ENCODE data around the gene RB1.

RB1 gene

DNA sequence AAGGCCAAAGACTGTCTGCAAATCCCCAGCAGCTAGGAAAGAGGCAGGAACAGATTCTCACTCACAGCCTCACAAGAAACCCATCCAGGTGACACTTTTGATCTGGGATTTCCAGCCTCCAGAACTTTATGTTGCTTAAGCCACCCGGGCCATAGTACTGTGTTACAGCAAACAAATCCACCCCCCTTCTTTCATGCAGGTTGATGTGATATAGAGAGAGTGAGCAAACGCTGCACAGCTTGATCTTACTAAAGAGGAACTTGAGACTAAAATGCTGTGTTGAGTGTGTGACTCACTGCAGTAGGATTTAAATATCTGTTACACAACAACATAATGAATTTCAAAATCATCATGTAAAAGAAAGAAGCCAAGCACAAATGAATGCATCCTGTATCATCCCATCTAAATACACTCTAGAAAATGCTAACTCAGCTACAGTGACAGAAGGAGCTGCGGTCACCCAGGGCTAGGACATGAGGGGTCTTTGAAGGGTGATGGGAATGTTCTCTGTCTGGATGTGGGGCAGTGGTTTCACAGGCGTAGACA, 197.2 kb downstream of the RB1 start:
- DNase-seq = no peak

DNA sequence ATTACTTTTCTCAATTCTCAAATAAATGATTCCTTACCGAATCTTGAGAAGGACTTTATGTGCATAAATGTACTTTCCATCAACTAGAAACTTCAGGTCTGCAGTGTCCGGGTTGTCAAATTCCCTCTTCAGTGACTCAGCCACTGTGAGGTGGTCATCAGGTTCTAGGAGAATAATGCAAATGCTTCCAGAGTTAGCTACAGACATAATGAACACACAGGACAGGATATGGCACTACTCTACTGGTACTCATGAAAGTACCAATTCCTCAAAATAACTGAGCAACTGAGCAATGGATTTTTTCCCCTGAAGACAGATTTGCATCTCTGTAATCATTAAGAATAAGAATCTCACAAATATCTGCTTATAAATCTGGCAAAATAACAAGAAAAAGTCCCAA, 198.2 kb downstream of the RB1 start:
- no peak for DNase-seq

DNA sequence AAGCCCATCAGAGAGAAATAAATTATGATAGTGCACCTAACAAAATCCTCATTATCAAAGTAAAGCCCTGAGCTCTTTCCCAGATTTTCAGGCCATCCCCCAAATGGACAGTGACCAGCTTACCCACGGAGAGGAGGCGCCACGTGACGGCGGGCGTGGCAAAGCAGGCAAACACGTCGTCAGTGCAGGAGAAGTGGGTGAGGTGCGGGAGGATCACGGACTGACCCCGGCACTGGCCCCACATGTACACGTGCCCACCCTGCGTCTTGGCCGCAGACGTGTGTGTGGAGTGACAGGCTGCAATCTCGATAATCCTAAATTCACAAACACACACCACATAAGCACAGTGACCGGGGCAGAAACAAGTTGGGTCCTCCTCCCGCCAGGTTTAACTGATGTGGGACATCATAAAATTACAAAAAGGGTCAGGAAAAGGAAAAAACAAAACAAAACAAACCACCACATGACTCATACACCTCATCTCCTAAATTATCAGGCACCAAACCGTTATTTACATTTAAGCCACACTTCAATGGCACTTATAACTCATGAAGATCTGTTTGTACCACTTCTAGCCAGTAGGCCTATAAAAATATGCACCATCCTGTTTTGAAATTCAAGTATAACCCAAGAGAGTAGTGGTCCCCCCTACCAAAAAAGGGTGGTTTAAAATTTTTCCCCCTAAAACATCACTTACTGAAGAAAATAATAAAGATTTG, 199.2 kb downstream of the RB1 start:
- DNase-seq = no peak

DNA sequence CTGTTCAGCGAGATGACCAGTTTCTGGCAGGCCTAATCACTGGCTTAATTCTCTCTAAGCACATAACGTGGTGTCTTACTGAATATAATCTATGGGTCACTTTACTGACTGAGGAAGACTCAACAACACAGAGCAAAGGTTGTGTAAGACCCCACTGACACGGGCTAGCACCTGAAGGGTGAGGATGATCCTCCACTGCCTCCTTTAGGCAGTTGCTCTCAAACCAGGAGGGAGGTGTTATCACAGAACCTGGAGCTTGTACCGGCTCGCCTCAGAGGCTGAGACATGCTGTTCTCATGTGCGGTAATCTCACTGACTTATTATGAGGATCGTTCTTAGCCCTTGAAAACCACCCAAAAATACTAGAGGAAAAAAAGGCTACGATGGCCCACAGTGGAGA, 201.1 kb downstream of the RB1 start:
- no peak for DNase-seq

DNA sequence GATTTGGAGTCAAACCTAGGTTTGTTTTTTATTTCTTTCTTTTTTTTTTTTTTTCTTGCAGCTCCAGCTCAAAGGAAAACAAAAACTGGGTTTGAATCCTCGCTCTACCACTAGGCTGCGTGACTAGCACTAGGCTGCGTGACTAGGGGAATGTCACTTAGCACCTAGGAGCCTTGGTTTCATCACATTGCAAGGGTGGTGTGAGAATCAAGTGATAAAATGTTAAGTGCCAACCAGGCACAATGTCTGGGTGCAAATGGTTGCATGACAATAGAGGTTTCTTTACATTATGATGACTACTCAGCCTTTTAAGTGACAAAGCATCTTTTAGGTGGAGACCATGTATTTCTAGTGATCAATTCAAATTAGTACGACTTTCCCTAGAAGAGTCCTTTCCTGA, 201.5 kb downstream of the RB1 start:
- no peak for DNase-seq

DNA sequence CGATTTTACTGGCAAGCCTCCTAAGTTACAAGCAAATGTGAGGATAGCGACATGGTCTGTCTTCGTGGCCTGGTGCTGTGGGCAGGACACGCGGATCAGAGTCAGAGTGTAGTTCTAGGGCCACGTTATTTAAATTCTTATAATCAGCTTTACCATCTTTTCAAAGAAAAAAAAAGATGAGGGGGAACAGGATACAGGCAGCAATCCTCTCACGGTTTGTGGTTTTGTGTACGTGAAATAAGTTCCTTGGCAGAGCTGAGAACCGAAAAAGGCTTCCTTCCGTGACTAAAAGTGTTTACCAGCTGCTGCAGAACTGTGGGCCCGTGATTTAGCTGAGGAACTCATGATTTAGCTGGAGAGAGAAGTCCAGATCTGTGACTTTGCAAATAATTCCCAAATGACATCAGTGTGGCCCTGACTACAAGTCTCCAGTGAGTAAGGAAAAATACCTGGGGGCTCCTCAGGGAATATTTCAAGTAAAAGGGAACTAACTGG, 202.1 kb downstream of the RB1 start:
- DNase-seq = no peak

DNA sequence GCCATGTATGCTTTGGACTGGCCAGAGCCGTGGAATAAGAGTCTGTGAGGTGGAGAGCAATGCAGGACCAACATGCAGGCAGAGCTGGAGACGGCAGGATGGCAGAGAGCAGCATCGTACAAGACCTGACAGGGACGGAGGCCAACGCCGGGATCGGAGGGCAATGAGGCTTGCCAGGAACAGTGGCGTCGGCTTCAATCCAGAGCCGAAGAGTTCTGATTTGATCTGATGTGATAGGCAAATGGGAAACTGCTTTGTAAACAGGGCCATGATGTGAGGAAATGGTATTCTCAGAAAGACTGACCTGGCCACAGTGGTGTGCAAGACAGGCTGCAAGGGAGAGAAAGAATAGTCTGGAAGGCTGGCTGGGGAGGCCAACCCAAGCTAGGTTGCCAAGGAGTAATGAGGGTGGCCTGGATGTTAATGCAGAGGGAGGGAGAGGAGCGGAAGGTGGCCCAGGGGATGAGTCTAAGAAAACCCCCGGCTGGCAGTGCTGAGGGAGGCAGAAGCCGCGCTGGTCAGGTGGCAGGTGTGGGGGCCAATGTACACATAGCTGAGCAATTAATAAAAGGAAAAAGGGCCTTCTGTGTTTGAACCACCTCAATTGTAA, 202.6 kb downstream of the RB1 start:
- DNase-seq = peak; percentile 52 to 73

DNA sequence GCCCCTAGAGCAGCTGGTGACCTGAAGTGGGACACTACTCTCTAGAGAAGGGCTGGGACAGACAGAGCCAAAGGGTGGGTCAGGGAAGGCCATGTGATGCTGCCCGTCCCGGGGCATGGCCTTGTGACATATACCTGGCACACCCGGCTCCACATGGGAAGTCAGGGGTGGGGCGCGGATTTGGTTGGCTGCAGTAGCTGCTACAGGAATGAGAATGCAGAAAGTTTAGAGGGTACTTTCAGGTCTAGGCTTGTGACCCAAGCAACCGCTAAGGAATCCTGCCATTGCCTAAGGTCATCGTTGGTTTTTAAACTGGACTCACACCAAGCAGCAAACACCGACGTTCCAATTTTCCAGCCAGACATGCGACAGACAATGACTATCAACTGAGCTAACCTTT, 203.5 kb downstream of the RB1 start:
- no peak for DNase-seq

DNA sequence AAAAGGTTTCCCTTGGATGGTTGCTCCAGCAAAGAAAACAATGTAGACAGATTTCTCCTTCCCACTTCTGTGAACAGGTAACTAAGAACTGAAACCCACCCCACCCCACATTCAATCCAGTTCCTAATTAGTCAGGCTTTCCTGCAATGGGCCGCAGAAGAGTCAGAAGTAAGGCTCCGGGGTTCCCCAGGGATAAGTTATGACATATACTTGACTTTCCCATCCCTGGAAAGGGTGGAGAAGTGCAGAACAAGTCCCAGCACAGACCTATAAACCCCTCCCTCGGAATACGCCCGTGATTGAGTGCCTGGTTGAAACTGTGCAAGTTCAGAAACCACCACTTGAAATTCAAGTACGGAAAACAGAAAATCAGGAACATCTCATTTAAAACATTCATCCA, 204.5 kb downstream of the RB1 start:
- DNase-seq = no peak

DNA sequence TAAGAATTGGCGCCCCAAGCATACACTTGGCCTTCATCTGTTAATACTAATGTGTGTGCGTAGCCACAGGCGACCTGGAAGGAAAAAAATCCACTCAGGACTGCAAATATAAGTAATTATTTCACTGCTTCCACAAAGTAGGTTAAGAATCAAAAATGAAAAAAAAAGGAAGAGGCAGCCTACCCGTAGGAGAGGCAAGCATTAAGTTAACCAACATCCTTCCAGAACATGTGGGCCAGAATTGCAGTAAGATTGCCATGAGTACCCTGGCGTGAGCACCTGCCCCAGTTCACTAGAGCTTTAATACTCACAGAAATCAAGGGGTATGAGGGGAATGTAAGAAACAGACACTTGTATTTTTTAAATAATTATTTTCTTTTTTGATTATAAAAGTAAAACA, 207.1 kb downstream of the RB1 start:
- no peak for DNase-seq

DNA sequence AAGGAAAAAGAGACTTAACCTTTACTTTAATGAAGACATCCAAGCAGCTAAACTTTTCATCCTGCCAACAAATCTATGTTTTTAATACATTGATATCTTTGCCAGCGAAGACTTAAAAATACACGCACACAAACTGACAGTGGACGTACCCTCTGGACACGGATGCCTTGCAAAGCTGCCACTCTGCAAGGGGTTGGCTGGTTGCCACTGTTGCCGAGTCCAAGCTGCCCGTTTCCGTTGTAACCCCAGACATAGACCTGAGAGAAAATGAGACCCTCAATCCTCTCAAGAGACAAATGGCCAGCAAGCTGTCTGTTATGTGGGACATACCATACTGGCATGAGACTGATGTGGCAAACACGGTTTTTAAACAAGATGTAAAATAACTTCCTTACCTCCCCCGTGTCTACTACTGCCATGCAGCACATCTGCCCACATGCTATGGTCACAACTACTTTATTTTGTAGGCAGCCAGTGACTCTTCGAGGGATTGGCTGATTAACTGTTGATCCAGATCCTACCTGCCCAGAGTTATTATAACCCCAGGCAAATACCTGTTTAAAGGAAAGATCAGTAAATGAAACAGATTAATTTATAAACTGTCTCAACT, 208.2 kb downstream of the RB1 start:
- DNase-seq = no peak

DNA sequence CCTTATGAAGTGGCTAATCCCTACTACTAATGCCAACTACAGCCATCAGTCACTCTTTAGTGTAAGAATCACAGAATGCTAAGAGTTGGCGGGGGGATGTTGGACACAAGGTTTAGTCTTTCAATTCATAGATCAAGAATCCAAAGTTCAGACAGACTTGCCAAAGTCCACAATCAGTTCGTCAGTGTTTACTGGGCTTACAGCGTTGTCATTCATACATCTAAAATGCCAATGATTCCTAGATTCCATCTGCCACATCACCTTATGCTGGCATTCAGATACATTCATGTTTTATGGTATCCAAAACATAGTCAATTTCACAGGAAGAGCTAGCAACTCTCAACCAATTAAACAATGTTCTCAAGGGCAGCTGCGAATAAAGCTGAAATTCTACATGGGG, 211.2 kb downstream of the RB1 start:
- no peak for DNase-seq

DNA sequence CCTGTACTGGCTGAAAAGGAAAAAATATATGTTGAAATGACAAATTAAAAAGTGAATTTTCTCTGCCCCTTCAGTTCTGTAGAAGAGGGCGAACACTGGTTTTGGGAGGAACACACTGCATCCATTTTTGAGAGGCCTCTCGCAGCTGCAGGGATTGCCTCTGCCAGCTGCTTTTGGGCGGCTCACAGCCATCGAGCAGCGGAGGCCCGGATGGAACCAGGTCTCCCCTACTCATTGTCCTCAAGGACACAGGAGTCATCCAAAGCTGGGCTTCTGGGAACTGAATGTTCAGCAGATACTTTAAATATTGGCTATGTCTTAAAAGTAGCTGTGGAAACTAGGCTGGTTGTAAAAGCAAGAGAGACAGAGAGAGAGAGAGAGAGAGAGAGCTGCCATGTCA, 212.2 kb downstream of the RB1 start:
- no peak for DNase-seq

DNA sequence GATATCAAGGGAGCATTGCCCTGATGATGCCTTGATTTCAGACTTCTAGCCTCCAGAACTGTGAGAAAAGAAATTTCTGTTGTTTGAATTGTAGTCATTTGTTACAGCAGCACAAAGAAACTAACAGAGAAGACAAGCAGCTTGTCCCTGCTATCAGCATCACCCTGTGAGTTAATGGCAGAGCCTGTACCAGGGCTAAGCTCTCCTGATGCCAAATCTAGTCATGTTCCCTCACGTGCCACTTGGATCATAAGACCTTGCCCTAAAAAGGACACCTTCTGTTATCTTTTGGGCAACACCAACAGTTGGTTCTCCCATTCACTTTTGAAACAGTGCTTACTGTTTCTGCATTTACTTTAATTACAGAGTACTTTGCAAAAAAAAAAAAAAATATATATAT, 214.5 kb downstream of the RB1 start:
- no peak for DNase-seq

DNA sequence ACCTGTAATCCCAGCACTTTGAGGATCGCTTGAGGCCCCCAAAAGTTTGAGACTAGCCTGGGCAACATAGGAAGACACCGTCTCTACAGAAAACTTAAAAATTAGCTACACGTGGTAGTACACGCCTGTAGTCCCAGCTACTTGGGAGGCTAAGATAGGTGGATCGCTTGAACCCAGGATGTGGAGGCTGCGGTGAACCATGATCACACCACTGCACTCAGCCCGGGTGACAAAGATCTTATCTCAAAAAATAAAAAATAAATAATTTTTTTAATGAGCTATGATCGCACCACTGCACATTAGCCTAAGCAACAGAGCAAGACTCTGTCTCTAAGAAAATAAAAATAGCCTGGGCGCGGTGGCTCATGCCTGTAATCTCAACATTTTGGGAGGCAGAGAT, 222.7 kb downstream of the RB1 start:
- DNase-seq = no peak

DNA sequence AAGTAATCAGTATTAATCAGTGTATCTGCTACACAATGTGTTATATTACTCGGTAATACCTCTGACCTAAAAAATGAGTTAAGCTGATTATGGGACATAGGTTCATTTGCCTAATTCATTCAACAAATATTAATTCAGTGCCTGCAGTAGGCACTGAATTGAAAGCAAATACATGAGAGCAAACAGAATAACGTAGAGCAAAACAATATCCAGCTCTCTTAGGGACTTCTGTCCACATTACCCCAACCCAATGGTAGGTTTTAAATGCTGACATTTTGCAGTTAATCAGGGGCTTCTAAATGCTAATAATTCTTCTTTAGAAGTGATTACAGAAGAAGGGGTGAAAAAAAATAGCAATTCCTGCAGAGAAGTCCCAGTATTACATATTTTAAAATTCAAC, 224.4 kb downstream of the RB1 start:
- no peak for DNase-seq

DNA sequence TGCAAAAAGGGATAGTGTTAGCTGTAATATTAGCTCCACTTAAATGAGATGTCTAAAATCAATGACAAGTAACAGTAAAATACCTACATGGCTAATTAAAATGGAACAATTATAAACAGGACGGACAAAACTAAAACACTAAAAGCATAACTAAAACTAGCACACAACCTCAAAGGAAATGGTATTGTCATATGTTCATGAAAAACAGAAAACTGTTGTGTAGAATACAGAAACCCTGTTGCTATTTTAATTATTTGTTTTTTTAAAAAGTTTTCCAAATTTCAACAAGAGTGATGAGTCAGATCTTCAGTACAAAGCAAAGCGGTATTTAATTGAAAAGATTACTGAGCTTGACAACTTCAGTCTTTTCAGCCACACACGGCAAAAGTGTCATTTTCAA, 225.2 kb downstream of the RB1 start:
- no peak for DNase-seq

DNA sequence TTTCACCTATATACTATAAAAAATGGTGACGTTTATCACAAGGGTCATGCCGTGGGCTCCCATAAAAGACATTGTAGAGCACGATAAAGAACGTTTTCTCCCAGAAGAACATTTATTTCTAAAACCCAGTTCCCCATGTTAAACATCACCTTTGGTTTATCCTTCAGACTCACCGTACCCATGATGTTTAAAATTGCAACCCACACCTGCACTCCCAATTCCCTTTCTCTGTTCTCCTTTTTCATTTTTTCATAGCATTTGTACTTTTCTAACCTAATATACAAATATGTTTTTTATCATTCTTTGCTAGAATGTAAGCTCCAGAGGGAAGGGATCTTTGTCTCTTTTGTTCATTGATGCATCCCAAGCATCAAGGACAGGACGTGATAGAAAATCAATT, 227.3 kb downstream of the RB1 start:
- DNase-seq = no peak
